Stimulated activated effector memory CD8-positive, alpha-beta T cell treated with anti-CD3 and anti-CD28 coated beads, Interleukin-12 subunit alpha, Interleukin-12 subunit beta, amount 100 ng/mL, for 72 hours (primary cell): ENCODE data around the gene TBC1D16.
"Not testable (repeated sequence)": the region's sequence is repeated elsewhere in the genome, so short reads cannot be mapped to it uniquely, and the experiment has no call there.

Experiments used
- ATAC-seq: fragments of 150-1000 bp; cut with Tn5 transposase; 2 replicates; pipeline ENCODE4 v1.10.0; 2021
- DNase-seq, 2 donors: peaks; one replicate each; pipeline ENCODE4 v3.0.0; 2021 to 2022; ENCODE audit warnings: low spot score in 2 of 2
- H3K27ac Mint-ChIP-seq: one replicate; pipeline ENCODE4 v1.8.0; 2022; ENCODE audit warnings: mild to moderate bottlenecking, mixed read lengths
- H3K36me3 Mint-ChIP-seq: one replicate; pipeline ENCODE4 v1.8.0; 2022; ENCODE audit warnings: mild to moderate bottlenecking, mixed read lengths
- H3K4me1 Mint-ChIP-seq: one replicate; pipeline ENCODE4 v1.8.0; 2022; ENCODE audit warnings: mixed read lengths
- H3K4me3 Mint-ChIP-seq: one replicate; pipeline ENCODE4 v1.8.0; 2022; ENCODE audit warnings: mild to moderate bottlenecking, mixed read lengths
- H3K9me3 Mint-ChIP-seq: one replicate; pipeline ENCODE4 v1.8.0; 2022; ENCODE audit warnings: mixed read lengths

The TBC1D16 gene

DNA sequence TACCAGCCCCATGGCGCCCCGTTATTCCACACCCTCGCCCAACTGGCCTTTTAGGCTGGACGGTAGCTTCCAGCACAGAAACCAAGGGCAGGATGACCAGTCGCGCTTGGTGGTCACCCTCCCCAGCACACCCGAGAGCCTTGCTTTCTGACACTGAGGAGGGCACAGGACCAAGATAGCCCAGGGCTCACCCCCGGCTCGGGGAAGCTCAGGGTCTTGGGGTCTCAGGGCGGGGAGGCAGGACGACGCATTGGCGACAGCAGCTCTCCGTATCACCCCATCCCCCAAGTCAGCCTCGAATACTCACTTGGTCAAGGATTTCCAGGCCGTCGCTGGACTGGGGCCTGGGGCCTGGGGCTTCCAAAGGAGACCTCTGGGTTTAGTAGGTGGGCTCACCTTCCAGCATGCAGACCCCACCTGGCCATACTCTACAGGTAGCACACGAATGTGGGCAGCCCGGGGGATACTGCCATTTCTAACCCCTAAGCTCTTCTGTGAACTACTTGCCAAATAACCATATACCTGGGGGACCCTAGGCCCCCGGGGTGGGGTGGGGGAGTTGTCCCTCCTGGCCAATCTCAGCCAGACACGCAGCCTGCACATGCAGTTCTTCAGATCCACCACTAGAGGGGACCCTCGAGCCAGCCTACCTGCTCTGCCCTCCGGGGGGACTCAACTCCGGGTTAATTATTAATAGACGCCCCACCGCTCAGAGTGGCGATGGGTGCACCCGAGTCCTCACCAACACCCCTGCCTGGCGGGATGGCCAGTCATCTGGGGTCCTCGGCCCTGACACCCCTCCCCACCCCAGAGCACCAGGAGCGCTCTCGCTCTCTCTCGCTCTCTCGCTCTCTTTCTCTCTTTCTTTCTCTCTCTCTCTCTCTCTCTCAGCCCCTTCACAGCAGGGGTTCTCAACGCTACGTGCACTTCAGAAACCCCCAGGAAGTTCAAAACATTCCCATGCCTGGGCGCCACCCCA, 30.0 kb downstream of the TBC1D16 start:
- no peak overlapping the region for H3K4me3 Mint-ChIP-seq
- H3K9me3 Mint-ChIP-seq: no peaks in the 10 kb centered on the region
- DNase-seq (peak; percentile 57 to 82), ATAC-seq (peak; percentile 57)
- H3K36me3 Mint-ChIP-seq: no peaks in the 10 kb centered on the region
- H3K27ac Mint-ChIP-seq: no peak overlapping the region
- peaks cover 18% of the 10 kb centered on the region for H3K4me1 Mint-ChIP-seq

GRCh38 chr17:80003969-80004368, 31.7 kb downstream of the TBC1D16 start:
- H3K4me3 Mint-ChIP-seq: no peak overlapping the region

DNA sequence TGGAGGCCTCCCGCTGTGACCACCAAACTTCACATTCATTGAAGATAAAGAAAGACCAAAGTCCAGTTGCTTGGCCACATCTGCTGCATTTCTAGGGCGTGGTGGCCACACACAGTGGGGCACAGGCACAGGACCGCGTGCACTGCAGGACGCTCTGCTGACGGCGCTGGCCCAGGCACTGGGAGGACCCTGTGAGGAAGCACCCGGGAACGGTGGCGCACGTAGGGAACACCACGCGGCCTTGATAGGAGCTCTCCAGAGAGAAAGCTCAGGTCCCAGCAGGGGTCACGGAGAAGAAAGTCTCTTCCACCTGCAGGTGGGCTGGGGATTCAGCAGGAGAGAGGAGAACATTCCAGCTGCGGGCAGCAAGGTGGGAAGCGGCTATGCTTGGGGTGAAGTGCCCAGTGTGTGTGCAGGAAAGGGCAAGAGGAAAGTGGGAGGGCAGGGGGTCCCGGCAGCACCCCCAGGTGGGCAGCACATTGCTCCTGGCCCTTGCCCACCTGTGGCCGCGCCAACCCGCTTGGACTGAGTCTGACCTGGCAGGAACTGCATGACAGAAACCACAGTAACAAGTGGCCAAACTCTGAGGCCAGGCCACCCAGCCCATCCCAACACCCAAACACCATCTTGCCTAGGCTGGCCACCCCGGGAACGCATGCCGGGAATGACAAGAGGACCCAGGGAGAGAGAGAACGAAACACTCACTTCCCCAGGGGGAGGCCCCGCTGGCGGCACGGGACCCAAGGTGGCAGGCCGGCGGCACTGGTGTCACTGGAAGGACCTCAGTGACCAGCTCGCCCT, 32.8 kb downstream of the TBC1D16 start:
- ATAC-seq: no peak
- peaks cover 15% of the 10 kb centered on the region for H3K4me1 Mint-ChIP-seq
- H3K36me3 Mint-ChIP-seq: no peaks in the 10 kb centered on the region
- no peak overlapping the region for H3K4me3 Mint-ChIP-seq
- DNase-seq: no peak
- no peaks in the 10 kb centered on the region for H3K9me3 Mint-ChIP-seq
- H3K27ac Mint-ChIP-seq: no peak overlapping the region

More at GRCh38 chr17:80003969-80004368, 31.7 kb downstream of the TBC1D16 start:
- DNase-seq (no peak), ATAC-seq (no peak)
- H3K36me3 Mint-ChIP-seq: no peaks in the 10 kb centered on the region
- no peak overlapping the region for H3K27ac Mint-ChIP-seq
- H3K9me3 Mint-ChIP-seq: no peaks in the 10 kb centered on the region
- H3K4me1 Mint-ChIP-seq: peaks cover 18% of the 10 kb centered on the region

DNA sequence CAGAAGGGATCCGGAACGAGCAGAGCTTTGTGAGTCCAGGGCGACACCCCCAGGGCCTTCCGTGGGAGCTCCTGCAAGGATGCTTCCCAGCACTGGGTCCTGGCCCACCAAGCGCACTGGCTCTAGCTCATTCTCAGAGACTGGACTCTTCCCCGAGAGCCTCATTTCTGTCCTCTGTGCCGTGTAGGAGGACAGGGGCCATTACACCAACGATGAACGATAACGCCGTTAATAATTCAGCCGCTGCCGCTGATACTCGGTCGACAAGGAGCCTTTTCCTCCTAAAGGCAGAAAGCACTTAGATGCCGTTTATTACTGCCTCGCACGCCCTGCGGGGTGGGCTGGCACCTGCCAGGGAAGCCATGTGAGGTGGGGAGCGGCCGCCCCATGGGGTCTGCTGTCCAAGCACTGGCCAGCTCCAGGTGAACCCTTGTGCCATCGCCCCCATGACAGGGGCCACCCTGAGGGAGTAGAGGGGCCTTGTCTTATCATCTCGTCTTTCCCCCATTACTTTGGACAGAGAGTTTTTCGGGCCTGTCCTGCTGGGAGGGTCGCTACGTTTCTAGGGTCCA, 33.5 kb downstream of the TBC1D16 start:
- no peak overlapping the region for H3K4me3 Mint-ChIP-seq
- H3K4me1 Mint-ChIP-seq: peaks cover 23% of the 10 kb centered on the region
- DNase-seq: no peak
- H3K27ac Mint-ChIP-seq: no peak overlapping the region
- H3K36me3 Mint-ChIP-seq: peaks cover 4% of the 10 kb centered on the region
- no peak for ATAC-seq
- no peaks in the 10 kb centered on the region for H3K9me3 Mint-ChIP-seq

DNA sequence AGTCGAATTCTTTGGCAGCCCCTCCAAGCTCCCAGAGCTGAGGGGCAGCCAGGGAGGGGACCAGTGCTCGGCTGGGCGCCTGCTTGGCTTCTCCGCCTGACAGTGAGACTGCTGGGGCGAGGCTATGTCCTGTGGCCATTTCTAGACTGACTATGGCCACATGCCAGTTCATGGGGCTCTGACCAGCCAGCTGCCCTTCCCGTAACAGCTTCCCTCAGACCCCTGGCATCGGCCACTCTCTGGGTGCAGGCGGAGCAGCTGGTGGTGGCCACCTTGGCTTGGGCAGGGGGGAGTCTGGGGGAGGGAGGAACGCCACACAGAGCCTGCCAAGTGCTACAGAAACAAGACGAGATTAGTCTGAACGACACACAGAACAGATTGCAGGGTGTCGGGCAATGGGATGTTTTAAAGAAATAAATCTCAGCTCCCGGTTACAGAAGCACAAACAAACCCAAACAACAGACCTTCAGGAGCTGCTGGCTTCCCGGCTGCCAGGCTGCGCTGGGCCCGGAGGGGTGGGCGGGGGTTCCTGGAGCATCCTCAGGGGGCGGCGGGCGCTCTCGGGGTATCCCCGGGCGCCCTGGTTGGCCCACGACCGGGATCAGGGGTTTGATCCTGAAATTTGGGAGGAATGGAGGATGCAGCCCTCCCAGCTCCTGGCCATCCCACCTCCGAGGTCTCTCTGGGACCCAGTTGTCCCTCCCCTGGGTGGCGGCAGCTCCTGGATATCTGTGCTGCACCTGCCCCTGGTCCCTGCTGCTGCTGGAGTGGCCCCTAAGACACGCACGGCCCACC, 34.5 kb downstream of the TBC1D16 start:
- no peak for ATAC-seq
- no peaks in the 10 kb centered on the region for H3K9me3 Mint-ChIP-seq
- no peak overlapping the region for H3K4me3 Mint-ChIP-seq
- H3K36me3 Mint-ChIP-seq: peaks cover 8% of the 10 kb centered on the region
- H3K27ac Mint-ChIP-seq: no peak overlapping the region
- peaks cover 24% of the 10 kb centered on the region for H3K4me1 Mint-ChIP-seq
- no peak for DNase-seq

DNA sequence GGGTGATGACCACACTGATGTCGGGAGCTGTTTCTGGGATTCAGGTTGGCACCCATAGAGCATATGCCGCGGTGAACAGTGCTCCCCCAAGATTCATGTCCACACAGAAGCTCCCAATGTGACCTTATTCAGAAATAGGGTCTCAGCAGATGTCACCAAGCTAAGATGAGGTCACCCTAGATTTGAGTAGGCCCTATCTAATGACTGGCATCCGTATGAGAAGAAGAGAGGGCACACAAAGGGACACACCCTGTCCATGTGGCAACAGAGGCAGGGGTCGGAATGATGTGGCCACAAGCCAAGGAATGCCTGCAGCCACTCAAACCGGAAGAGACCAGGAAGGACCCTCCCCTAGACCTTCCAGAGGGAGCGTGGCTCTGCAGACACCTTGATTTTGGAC, 35.5 kb downstream of the TBC1D16 start:
- no peaks in the 10 kb centered on the region for H3K9me3 Mint-ChIP-seq
- H3K4me1 Mint-ChIP-seq: peaks cover 18% of the 10 kb centered on the region
- no peak overlapping the region for H3K27ac Mint-ChIP-seq
- peaks cover 8% of the 10 kb centered on the region for H3K36me3 Mint-ChIP-seq
- H3K4me3 Mint-ChIP-seq: no peak overlapping the region
- DNase-seq (no peak), ATAC-seq (no peak)

DNA sequence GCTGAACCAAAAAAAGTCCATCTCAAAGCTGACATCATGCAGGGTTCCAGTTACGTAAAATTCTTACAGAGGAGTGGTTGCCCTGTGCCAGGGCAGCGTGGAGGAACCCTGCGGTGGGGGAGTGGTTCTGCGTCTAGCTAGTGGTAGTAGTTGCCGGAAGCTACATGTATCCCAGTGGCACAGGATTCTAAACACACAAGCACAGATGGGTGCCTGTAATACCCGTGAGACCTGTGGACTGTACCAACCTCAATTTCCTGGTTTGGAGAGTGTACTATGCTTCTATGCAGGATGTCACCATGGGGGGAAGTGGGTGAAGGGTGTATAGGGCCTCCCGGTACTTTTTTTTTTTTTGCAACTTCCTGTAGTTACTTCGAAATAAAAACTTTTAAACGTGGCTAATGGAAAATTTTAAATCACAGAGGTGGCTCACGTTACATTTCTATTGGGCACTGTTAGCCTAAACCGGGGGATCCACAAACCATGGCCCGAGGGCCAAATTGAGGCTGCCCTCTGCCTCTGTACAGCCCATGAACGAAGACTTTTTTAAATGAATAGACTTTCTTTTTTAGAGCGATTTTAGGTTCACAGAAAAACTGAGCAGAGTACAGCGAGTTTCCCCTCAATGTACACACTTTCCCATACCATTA, 38.5 kb downstream of the TBC1D16 start:
- H3K4me1 Mint-ChIP-seq: peaks cover 26% of the 10 kb centered on the region
- peak overlapping the region; percentile 69 for H3K4me3 Mint-ChIP-seq
- peaks cover 8% of the 10 kb centered on the region for H3K36me3 Mint-ChIP-seq
- H3K9me3 Mint-ChIP-seq: no peaks in the 10 kb centered on the region
- peak overlapping the region; percentile 95 for H3K27ac Mint-ChIP-seq
- peak; percentile 40 to 79 for DNase-seq
- peak; percentile 98 for ATAC-seq

DNA sequence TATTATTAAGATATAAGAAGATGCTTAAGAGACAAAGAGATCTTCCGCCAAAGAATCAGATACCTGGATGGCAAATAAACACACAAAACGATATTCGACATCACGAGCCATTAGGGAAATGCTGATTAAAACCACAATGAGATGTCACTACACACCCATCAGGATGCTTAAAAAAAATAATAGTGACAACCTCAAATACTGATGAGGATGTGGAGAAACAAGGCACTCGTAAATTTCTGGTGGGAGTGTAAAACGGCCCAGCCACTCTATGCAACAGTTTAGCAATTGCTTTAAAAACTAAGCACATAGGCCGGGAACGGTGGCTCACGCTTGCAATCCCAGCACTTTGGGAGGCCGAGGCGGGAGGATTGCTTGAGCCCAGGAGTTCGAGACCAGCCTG, 39.4 kb downstream of the TBC1D16 start:
- peak overlapping the region; percentile 69 for H3K4me3 Mint-ChIP-seq
- H3K36me3 Mint-ChIP-seq: peaks cover 8% of the 10 kb centered on the region
- DNase-seq: no peak
- no peaks in the 10 kb centered on the region for H3K9me3 Mint-ChIP-seq
- peaks cover 29% of the 10 kb centered on the region for H3K4me1 Mint-ChIP-seq
- no peak for ATAC-seq
- peak overlapping the region; percentile 95 for H3K27ac Mint-ChIP-seq

- ATAC-seq (no peak), DNase-seq (no peak)
- Mint-ChIP-seq H3K9me3 (no peaks in the 10 kb centered on the region), H3K27ac (no peak overlapping the region), H3K4me3 (no peak overlapping the region), H3K36me3 (peaks cover 8% of the 10 kb centered on the region), H3K4me1 (peaks cover 35% of the 10 kb centered on the region)
These were observed 40.0 kb downstream of the TBC1D16 start for GRCh38 chr17:79995696-79996095.

DNA sequence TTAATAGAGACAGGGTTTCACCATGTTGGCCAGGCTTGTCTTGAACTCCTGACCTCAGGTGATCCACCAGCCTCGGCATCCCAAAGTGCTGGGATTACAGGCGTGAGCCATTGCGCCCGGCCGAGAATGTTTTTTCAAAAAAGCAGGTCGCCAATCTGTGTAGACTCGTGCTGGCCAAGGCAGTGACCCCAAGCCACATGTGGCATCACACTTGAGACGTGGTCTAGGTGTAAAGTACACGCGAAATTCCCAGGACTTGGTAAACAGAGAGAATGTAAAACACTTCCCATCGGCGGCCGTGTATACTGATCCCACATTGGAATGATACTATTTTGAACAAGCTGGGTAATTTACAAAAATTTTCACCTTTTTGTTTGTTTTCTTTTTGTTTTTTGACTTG, 41.1 kb downstream of the TBC1D16 start:
- no peak overlapping the region for H3K4me3 Mint-ChIP-seq
- DNase-seq (no peak), ATAC-seq (no peak)
- peaks cover 8% of the 10 kb centered on the region for H3K36me3 Mint-ChIP-seq
- no peak overlapping the region for H3K27ac Mint-ChIP-seq
- H3K9me3 Mint-ChIP-seq: no peaks in the 10 kb centered on the region
- H3K4me1 Mint-ChIP-seq: peaks cover 36% of the 10 kb centered on the region

GRCh38 chr17:79994228-79994569, 41.5 kb downstream of the TBC1D16 start:
- H3K4me3 Mint-ChIP-seq, DNase-seq, ATAC-seq, H3K9me3 Mint-ChIP-seq, H3K27ac Mint-ChIP-seq, H3K36me3 Mint-ChIP-seq: not testable (repeated sequence)
- peaks cover 36% of the 10 kb centered on the region for H3K4me1 Mint-ChIP-seq

DNA sequence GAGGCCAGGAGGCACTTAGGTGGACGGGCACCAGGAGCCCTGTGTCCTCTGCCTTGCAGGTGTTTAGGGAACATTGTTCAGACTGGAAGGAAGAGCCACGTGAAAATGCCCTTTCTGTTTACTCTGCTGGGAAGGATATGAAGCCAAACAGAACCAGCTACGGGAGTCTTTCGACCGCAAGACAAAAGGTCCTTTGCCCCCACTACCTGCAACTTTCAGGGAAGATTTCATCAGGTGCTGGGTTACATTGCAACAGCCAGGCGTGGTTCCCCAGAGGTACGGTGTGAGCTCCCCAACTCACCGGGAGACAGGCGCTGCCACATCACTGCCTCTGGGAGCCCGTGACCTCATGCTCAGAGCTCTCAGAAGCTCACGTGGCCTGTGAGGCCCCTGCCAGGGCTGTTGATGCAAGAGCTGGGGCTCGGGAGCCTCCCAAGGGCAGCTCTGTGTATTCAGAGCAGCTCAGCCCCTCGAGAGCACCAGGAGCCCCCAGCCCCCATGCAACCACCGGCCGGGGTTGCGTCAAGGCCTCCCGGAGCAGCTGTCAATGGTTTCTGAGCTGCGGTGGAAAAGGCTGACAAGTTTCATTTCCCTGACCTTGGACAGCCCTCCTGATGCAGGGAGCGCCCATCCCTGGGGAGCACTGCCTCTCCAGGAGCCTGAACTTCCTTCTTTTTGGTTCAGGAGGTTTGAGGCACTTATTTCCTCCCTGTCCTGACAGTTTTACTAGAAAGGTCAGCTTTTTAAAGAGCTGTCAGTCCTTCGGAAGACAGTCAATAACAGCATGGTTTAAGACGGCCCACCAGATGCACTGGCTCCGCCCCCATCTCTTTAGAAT, 42.1 kb downstream of the TBC1D16 start:
- Mint-ChIP-seq H3K4me1 (peaks cover 36% of the 10 kb centered on the region), H3K9me3 (no peaks in the 10 kb centered on the region), H3K36me3 (peaks cover 8% of the 10 kb centered on the region), H3K4me3 (peak overlapping the region; percentile 71), H3K27ac (peak overlapping the region; percentile 87)
- ATAC-seq (no peak), DNase-seq (no peak)

DNA sequence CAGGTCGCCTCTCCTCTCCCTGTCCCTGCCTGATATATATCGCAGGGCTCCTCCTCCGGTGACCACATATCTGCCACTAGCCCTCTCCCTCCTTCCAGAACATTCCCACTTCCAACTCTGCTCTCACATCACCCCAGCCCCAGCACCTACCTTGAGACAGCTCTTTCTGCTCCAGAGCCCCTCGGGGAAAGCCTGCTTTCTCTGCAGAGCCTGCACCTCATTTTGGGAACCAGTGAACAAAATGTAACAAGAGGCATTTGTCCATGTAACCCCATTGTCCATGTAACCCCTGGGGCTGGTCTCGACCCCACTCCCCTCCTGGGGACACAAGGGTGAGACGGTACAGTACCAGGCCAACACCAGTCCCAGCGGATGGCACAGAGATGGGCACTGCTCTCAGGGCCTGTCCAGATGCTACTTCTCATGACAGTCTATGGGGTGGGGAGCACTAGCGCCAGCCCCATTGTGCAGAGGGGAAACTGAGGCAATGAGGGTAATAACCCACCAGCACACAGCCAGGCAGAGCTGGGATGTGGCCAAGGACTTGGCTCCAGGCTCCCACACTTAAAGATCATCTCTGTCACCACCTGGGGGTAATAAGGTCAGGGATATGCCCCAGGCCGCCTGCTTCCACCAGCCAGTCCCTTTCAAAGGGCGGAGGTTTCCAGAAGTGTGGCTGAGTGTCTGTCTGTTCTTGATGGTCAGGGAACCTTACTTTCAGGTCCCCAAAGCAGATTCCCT, 42.9 kb downstream of the TBC1D16 start:
- ATAC-seq (no peak), DNase-seq (no peak)
- H3K4me1 Mint-ChIP-seq: peaks cover 30% of the 10 kb centered on the region
- H3K27ac Mint-ChIP-seq: peak overlapping the region; percentile 87
- H3K9me3 Mint-ChIP-seq: no peaks in the 10 kb centered on the region
- peak overlapping the region; percentile 71 for H3K4me3 Mint-ChIP-seq
- H3K36me3 Mint-ChIP-seq: peaks cover 8% of the 10 kb centered on the region
